ENCODE results near the gene C17orf67. TPM values are rescaled to one million over a fixed set of nuclear protein-coding genes. Genes with fewer than 3 reads are reported as not detected.

The C17orf67 gene
- total and polyA plus RNA-seq, 2 of the 13 experiments (the other 11 are each of a cell fraction or from before 2014, with no cell fraction given): 0.41 to 0.86 TPM

GRCh38 chr17:56796536-56796935 lies 37.2 kb downstream of the C17orf67 start (continued):
- TF ChIP-seq ATF5 (CRISPR knock-in tag; IDR thresholded peaks at IDR 0.05; ENCODE audit: low read depth) (no peak), PBX2 (CRISPR knock-in tag; IDR thresholded peaks at IDR 0.05) (no peak)

- DNase-seq (ENCODE audit: low spot score) (no peak), FAIRE-seq (no peak), ATAC-seq (no peak; the same call in 2 of the 3 replicates)
- H3K9ac ChIP-seq (ENCODE audit: insufficient read depth, low read depth, low read length): no peak overlapping the region
- H3K4me2 ChIP-seq (ENCODE audit: low read depth, low read length): no peak overlapping the region
- H3K36me3 ChIP-seq (replicated peaks in 1 of 2; ENCODE audit: control insufficient read depth in 1 of 2, insufficient read depth in 2 of 2, low read length in 2 of 2): no peaks in the 10 kb centered on the region
- intact Hi-C loops (cut with micrococcal nuclease; ENCODE audit: unreplicated experiment): no loop called here
- peaks cover 3 to 29% of the 10 kb centered on the region in 2 experiments; a peak in 3 of 5 replicates for H3K27me3 ChIP-seq (ENCODE audit: control insufficient read depth in 1 of 2, insufficient read depth in 2 of 2, low read length in 2 of 2)
- BruUV-seq (replicated peaks): no TSS peak
- in situ Hi-C loops (cut with HindIII; ENCODE audit: extremely low pct_ligation_motif_present, low pct_unique_long_range_greater_than_20kb): no loop called here
- no peaks in the 10 kb centered on the region for H4K20me1 ChIP-seq (ENCODE audit: insufficient read depth, low read length)
- H3K27ac ChIP-seq (ENCODE audit: extremely low read length, insufficient read depth, low read length): no peak overlapping the region
- H3K79me2 ChIP-seq (ENCODE audit: insufficient read depth, low read length): no peaks in the 10 kb centered on the region
- POLR2A ChIA-PET: no interaction called here
- TF ChIP-seq ZBTB20 (CRISPR knock-in tag; IDR thresholded peaks at IDR 0.05; ENCODE audit: borderline replicate concordance, low read depth) (no peak), NONO (IDR thresholded peaks at IDR 0.05) (no peak), NONO (CRISPR knock-in tag; conservative IDR thresholded peaks at IDR 0.05) (no peak), ZNF607 (CRISPR knock-in tag; IDR thresholded peaks at IDR 0.05; ENCODE audit: borderline replicate concordance) (no peak), TAF15 (IDR thresholded peaks at IDR 0.05; ENCODE audit: low read depth, low read length, poor library complexity, severe bottlenecking) (no peak)
- 14% methylated on average over 5 of the region's 5 CpGs for WGBS (ENCODE audit: low lambda C conversion rate)
- H3K4me1 ChIP-seq (ENCODE audit: insufficient read depth, low read length): no peaks in the 10 kb centered on the region
- CTCF ChIA-PET (ENCODE audit: low intra/inter-chr PET ratio, low total read pairs): no interaction called here
- H2AFZ ChIP-seq (ENCODE audit: low read length): no peak overlapping the region
- H3K9me3 ChIP-seq (ENCODE audit: low read length): no peaks in the 10 kb centered on the region
- no peak overlapping the region for H3K4me3 ChIP-seq (replicated peaks in 1 of 3; ENCODE audit: insufficient read depth in 1 of 3, low read depth in 2 of 3, low read length in 3 of 3)
These were observed 38.4 kb downstream of the C17orf67 start for GRCh38 chr17:56795221-56795865.
